H1 (cell line): ENCODE measurements around the gene SLC43A1. TPM values are rescaled to one million over a fixed set of nuclear protein-coding genes. Genes with fewer than 3 reads are reported as not detected.

Experiments
- ATF2 ChIP-seq: IDR thresholded peaks from 2 replicates; pipeline ENCODE4 v1.6.1; 2012; ENCODE audit warnings: low read length, inconsistent platforms
- SAP30 ChIP-seq: fragments of 300-600 bp; sonication (generic); IDR thresholded peaks from 2 replicates; pipeline ENCODE4 v1.7.1; 2012; ENCODE audit warnings: low read length, moderate library complexity, mild to moderate bottlenecking, inconsistent platforms; ENCODE audit not compliant: insufficient read depth, insufficient replicate concordance
- SIN3A ChIP-seq, 2 experiments: IDR thresholded peaks in 1 of 2; conservative IDR thresholded peaks in 1 of 2; 2 replicates each; pipeline ENCODE4 v1.6.1; 2011 to 2012; ENCODE audit warnings: low read length in 2 of 2, improper control_type of control experiment in 1 of 2, low read depth in 1 of 2, mild to moderate bottlenecking in 1 of 2
- TCF12 ChIP-seq: IDR thresholded peaks from 2 replicates; pipeline ENCODE4 v1.6.1; 2011; ENCODE audit warnings: low read depth, mild to moderate bottlenecking, low read length
- YY1 ChIP-seq: IDR thresholded peaks from 2 replicates; pipeline ENCODE4 v1.6.1; 2011; ENCODE audit warnings: low read depth, mild to moderate bottlenecking, low read length
- polyA plus RNA-seq, 7 experiments: library from polyadenylated mRNA; depleted of rRNA in 3 of 7; stranded (reverse) in 5 of 7; unstranded in 2 of 7; fragments of >200 nt in 5 of 7; fragments of 200-250 nt in 2 of 7; gene quantifications; 1 replicate in 5 of 7; 2 replicates in 1 of 7; 4 replicates in 1 of 7; pipeline versions ENCODE4 v1.2.1 to v1.2.3, GENCODE V29; 2011 to 2013; ENCODE audit warnings: missing spikeins in 2 of 7, mixed read lengths in 2 of 7
- total RNA-seq: library from RNA; stranded (reverse); fragmentation: NEBNext Ultra II Directional; extraction: Animal tissue kit (Norgen Biotek cat#: 25700); gene quantifications from 2 replicates; pipeline ENCODE4 v1.2.1, GENCODE V29; 2021

The SLC43A1 gene
- total and polyA plus RNA-seq, 2 of the 8 experiments (the other 6 are each of a cell fraction or from before 2014, with no cell fraction given), result 34.5 to 58.0 TPM

GRCh38 chr11:57471496-57471895, 44.0 kb downstream of the SLC43A1 start (continued):
- TF ChIP-seq YY1, result no peak
- TF ChIP-seq SAP30, result no peak
- TF ChIP-seq SIN3A (conservative IDR thresholded peaks at IDR 0.05 in 1 of 2, IDR thresholded peaks at IDR 0.05 in 1 of 2; ENCODE audit: low read depth in 1 of 2, low read length in 2 of 2), result no peak
- TF ChIP-seq TCF12, result no peak
- TF ChIP-seq ATF2, result no peak
